GM23338 (cell line): ENCODE data around the gene HOXB6. TPM values are rescaled to one million over a fixed set of nuclear protein-coding genes. Genes with fewer than 3 reads are reported as not detected.

Source experiments
- ATAC-seq: fragments of 200-7000 bp; cut with Tn5 transposase; 3 replicates; pipeline ENCODE4 v1.9.1; 2020
- DNase-seq: peaks from one replicate; pipeline ENCODE4 v3.0.0-alpha.2; 2015; ENCODE audit warnings: low spot score
- H2AFZ ChIP-seq: fragments of 200-600 bp; sonication (generic); 2 replicates; pipeline ENCODE4 v1.8.0; 2016; ENCODE audit warnings: antibody characterized with exemption, mild to moderate bottlenecking, moderate library complexity
- H3F3A ChIP-seq: fragments of 200-600 bp; sonication (generic); replicated peaks from 2 replicates; pipeline ENCODE4 v1.8.0; 2017; ENCODE audit warnings: antibody characterized with exemption, mixed run types, low read depth
- H3K27ac ChIP-seq: fragments of 200-600 bp; sonication (generic); 2 replicates; pipeline ENCODE4 v1.6.1; 2016; ENCODE audit warnings: low read depth
- H3K27me3 ChIP-seq: fragments of 200-600 bp; sonication (generic); 2 replicates; pipeline ENCODE4 v1.8.0; 2016; ENCODE audit warnings: mild to moderate bottlenecking, mixed run types, moderate library complexity; ENCODE audit not compliant: insufficient read depth
- H3K36me3 ChIP-seq: fragments of 200-600 bp; sonication (generic); 2 replicates; pipeline ENCODE4 v1.8.0; 2016; ENCODE audit warnings: mild to moderate bottlenecking; ENCODE audit not compliant: insufficient read depth
- H3K4me1 ChIP-seq: fragments of 200-600 bp; sonication (generic); 2 replicates; pipeline ENCODE4 v1.8.0; 2016; ENCODE audit warnings: mild to moderate bottlenecking, moderate library complexity; ENCODE audit not compliant: insufficient read depth
- H3K4me2 ChIP-seq: fragments of 200-600 bp; sonication (generic); 2 replicates; pipeline ENCODE4 v1.7.1; 2017; ENCODE audit warnings: mixed run types
- H3K4me3 ChIP-seq: fragments of 200-600 bp; sonication (generic); 2 replicates; pipeline ENCODE4 v1.6.1; 2016; ENCODE audit warnings: mixed run types
- H3K79me2 ChIP-seq: fragments of 200-600 bp; sonication (generic); replicated peaks from 2 replicates; pipeline ENCODE4 v1.8.0; 2017; ENCODE audit warnings: mild to moderate bottlenecking; ENCODE audit not compliant: insufficient read depth
- H3K9me2 ChIP-seq: fragments of 200-600 bp; sonication (generic); 2 replicates; pipeline ENCODE4 v1.8.0; 2017; ENCODE audit not compliant: insufficient read depth
- H4K20me1 ChIP-seq: fragments of 200-600 bp; sonication (generic); replicated peaks from 2 replicates; pipeline ENCODE4 v1.8.0; 2017; ENCODE audit warnings: mild to moderate bottlenecking; ENCODE audit not compliant: insufficient read depth
- H3K27ac Mint-ChIP-seq: 2 replicates; pipeline ENCODE4 v1.8.0; 2020; ENCODE audit warnings: inconsistent platforms, mild to moderate bottlenecking, moderate library complexity, mixed read lengths
- H3K27me3 Mint-ChIP-seq: 3 replicates; pipeline ENCODE4 v1.8.0; 2022; ENCODE audit warnings: low read depth, mild to moderate bottlenecking, moderate library complexity, mixed read lengths, inconsistent platforms; ENCODE audit not compliant: insufficient read depth, poor library complexity
- H3K36me3 Mint-ChIP-seq: 3 replicates; pipeline ENCODE4 v1.8.0; 2021; ENCODE audit warnings: low read depth, mild to moderate bottlenecking, inconsistent platforms, moderate library complexity, mixed read lengths
- H3K4me1 Mint-ChIP-seq: 3 replicates; pipeline ENCODE4 v1.8.0; 2020; ENCODE audit warnings: mild to moderate bottlenecking, inconsistent platforms, mixed read lengths
- H3K4me3 Mint-ChIP-seq: 3 replicates; pipeline ENCODE4 v1.8.0; 2021; ENCODE audit warnings: moderate library complexity, mild to moderate bottlenecking, inconsistent platforms, mixed read lengths
- H3K9me3 Mint-ChIP-seq: 3 replicates; pipeline ENCODE4 v1.8.0; 2020; ENCODE audit warnings: moderate library complexity, mild to moderate bottlenecking, inconsistent platforms, mixed read lengths
- CREB1 ChIP-seq: fragments of 250-450 bp; sonication (Bioruptor Pico); IDR thresholded peaks from 2 replicates; pipeline ENCODE4 v1.5.0; 2020; ENCODE audit warnings: low read depth, mild to moderate bottlenecking, moderate library complexity
- EZH2 ChIP-seq: fragments of 200-600 bp; sonication (generic); IDR thresholded peaks from one replicate; pipeline ENCODE4 v1.8.0; 2017; ENCODE audit warnings: antibody characterized with exemption, mild to moderate bottlenecking, low read depth; ENCODE audit not compliant: unreplicated experiment
- EZH2phosphoT487 ChIP-seq: fragments of 200-600 bp; sonication (generic); IDR thresholded peaks from one replicate; pipeline ENCODE4 v1.8.1; 2018; ENCODE audit warnings: antibody characterized with exemption; ENCODE audit not compliant: unreplicated experiment
- JUNB ChIP-seq: IDR thresholded peaks from one replicate; pipeline ENCODE4 v1.6.1; 2016; ENCODE audit warnings: antibody characterized with exemption; ENCODE audit not compliant: unreplicated experiment
- STAT1 ChIP-seq: IDR thresholded peaks from one replicate; pipeline ENCODE4 v1.6.1; 2016; ENCODE audit warnings: antibody characterized with exemption; ENCODE audit not compliant: unreplicated experiment
- ZNF114 ChIP-seq: fragments of 250-450 bp; sonication (Bioruptor Pico); IDR thresholded peaks from 2 replicates; pipeline ENCODE4 v1.5.0; 2020; ENCODE audit warnings: mild to moderate bottlenecking, moderate library complexity
- ZNF331 ChIP-seq: fragments of 250-450 bp; sonication (Bioruptor Pico); IDR thresholded peaks from 2 replicates; pipeline ENCODE4 v1.5.0; 2020; ENCODE audit warnings: low read depth, mild to moderate bottlenecking, moderate library complexity
- polyA plus RNA-seq: library from polyadenylated mRNA; unstranded; fragments of >200 nt; fragmentation: Nextera tagmentation; extraction: Ambion mirVana; gene quantifications from 2 replicates; pipeline ENCODE4 v1.2.1, GENCODE V29; 2016
- total RNA-seq: library from RNA; depleted of rRNA; stranded (reverse); fragments of >200 nt; shearing (Covaris generic); gene quantifications from 2 replicates; pipeline ENCODE4 v1.2.3, GENCODE V29; 2014
- TF ChIP-seq, protein P1 (sequence below): fragments of 250-450 bp; sonication (Bioruptor Pico); IDR thresholded peaks from 2 replicates; pipeline ENCODE4 v1.5.0; 2020; ENCODE audit warnings: mild to moderate bottlenecking, moderate library complexity
- TF ChIP-seq, protein P2 (sequence below), 2 experiments: fragments of 200-600 bp in 1 of 2; sonication (generic) in 1 of 2; conservative IDR thresholded peaks; 2 replicates each; pipeline versions ENCODE4 v1.5.1 to v1.6.1; 2016 to 2017; ENCODE audit warnings: antibody characterized with exemption in 2 of 2, low read depth in 2 of 2, mild to moderate bottlenecking in 2 of 2, moderate library complexity in 1 of 2

HOXB6 gene
- total and polyA plus RNA-seq, 2 experiments from 2014 or later: not detected

DNA sequence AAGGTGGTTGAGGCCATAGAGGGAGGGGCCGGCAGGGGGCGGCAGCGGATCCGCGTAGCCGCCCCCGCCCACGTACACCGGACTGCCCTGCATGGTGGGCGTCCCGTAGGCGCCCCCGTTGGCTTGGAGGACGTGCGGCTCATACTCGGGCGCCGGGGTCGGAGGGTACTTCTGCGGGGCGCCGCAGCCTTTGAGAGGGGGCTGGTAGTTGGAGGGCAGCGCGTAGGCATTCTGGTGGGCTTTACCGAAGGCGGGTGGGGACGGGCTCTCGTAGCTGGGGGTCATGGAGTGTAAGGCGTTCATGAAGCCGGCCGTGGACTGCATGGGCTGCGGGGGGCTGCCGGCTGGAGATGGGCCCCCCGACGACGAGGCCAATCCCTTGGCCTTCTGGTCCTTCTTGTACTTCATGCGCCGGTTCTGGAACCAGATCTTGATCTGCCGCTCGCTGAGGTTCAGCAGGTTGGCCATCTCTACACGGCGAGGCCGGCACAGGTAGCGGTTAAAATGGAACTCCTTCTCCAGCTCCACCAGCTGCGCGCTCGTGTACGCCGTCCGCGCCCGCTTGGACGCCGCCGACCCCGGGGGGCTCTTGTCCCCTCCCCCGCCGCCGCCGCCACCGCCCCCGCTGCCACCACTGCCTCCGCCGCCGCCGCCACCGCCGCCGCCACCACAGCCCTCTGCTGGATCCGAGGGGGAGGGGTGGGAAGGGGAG, 54.1 kb downstream of the HOXB6 start:
- ATAC-seq (peak; percentile 5), DNase-seq (peak; percentile 64)
- peaks cover 21% of the 10 kb centered on the region for H4K20me1 ChIP-seq
- Mint-ChIP-seq H3K27me3 (peaks cover 99% of the 10 kb centered on the region), H3K4me3 (0 out of 3 replicates have a peak overlapping the region, but pooled peaks have one; percentile 36), H3K27ac (no peak overlapping the region), H3K9me3 (no peaks in the 10 kb centered on the region; the same call in 2 of the 3 replicates), H3K4me1 (peaks cover 60% of the 10 kb centered on the region), H3K36me3 (no peaks in the 10 kb centered on the region)
- H3K4me1 ChIP-seq: peaks cover 77% of the 10 kb centered on the region
- peaks cover 32% of the 10 kb centered on the region for H3F3A ChIP-seq
- peaks cover 100% of the 10 kb centered on the region for H3K27me3 ChIP-seq
- no peak overlapping the region for H2AFZ ChIP-seq
- no peak overlapping the region for H3K27ac ChIP-seq
- peak overlapping the region; percentile 67 for H3K4me2 ChIP-seq
- H3K79me2 ChIP-seq: no peaks in the 10 kb centered on the region
- peak; percentile 50 for TF ChIP-seq EZH2
- TF ChIP-seq ZNF114 (CRISPR knock-in tag): no peak
- TF ChIP-seq, protein P1, sequence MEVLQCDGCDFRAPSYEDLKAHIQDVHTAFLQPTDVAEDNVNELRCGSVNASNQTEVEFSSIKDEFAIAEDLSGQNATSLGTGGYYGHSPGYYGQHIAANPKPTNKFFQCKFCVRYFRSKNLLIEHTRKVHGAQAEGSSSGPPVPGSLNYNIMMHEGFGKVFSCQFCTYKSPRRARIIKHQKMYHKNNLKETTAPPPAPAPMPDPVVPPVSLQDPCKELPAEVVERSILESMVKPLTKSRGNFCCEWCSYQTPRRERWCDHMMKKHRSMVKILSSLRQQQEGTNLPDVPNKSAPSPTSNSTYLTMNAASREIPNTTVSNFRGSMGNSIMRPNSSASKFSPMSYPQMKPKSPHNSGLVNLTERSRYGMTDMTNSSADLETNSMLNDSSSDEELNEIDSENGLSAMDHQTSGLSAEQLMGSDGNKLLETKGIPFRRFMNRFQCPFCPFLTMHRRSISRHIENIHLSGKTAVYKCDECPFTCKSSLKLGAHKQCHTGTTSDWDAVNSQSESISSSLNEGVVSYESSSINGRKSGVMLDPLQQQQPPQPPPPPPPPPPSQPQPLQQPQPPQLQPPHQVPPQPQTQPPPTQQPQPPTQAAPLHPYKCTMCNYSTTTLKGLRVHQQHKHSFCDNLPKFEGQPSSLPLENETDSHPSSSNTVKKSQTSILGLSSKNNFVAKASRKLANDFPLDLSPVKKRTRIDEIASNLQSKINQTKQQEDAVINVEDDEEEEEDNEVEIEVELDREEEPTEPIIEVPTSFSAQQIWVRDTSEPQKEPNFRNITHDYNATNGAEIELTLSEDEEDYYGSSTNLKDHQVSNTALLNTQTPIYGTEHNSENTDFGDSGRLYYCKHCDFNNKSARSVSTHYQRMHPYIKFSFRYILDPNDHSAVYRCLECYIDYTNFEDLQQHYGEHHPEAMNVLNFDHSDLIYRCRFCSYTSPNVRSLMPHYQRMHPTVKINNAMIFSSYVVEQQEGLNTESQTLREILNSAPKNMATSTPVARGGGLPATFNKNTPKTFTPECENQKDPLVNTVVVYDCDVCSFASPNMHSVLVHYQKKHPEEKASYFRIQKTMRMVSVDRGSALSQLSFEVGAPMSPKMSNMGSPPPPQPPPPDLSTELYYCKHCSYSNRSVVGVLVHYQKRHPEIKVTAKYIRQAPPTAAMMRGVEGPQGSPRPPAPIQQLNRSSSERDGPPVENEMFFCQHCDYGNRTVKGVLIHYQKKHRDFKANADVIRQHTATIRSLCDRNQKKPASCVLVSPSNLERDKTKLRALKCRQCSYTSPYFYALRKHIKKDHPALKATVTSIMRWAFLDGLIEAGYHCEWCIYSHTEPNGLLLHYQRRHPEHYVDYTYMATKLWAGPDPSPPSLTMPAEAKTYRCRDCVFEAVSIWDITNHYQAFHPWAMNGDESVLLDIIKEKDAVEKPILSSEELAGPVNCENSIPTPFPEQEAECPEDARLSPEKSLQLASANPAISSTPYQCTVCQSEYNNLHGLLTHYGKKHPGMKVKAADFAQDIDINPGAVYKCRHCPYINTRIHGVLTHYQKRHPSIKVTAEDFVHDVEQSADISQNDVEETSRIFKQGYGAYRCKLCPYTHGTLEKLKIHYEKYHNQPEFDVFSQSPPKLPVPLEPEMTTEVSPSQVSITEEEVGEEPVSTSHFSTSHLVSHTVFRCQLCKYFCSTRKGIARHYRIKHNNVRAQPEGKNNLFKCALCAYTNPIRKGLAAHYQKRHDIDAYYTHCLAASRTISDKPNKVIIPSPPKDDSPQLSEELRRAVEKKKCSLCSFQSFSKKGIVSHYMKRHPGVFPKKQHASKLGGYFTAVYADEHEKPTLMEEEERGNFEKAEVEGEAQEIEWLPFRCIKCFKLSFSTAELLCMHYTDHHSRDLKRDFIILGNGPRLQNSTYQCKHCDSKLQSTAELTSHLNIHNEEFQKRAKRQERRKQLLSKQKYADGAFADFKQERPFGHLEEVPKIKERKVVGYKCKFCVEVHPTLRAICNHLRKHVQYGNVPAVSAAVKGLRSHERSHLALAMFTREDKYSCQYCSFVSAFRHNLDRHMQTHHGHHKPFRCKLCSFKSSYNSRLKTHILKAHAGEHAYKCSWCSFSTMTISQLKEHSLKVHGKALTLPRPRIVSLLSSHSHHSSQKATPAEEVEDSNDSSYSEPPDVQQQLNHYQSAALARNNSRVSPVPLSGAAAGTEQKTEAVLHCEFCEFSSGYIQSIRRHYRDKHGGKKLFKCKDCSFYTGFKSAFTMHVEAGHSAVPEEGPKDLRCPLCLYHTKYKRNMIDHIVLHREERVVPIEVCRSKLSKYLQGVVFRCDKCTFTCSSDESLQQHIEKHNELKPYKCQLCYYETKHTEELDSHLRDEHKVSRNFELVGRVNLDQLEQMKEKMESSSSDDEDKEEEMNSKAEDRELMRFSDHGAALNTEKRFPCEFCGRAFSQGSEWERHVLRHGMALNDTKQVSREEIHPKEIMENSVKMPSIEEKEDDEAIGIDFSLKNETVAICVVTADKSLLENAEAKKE (CRISPR knock-in tag): no peak
- TF ChIP-seq JUNB: no peak
- no peak for TF ChIP-seq EZH2phosphoT487
- TF ChIP-seq CREB1 (CRISPR knock-in tag): no peak
- TF ChIP-seq STAT1: no peak
- TF ChIP-seq, protein P2, sequence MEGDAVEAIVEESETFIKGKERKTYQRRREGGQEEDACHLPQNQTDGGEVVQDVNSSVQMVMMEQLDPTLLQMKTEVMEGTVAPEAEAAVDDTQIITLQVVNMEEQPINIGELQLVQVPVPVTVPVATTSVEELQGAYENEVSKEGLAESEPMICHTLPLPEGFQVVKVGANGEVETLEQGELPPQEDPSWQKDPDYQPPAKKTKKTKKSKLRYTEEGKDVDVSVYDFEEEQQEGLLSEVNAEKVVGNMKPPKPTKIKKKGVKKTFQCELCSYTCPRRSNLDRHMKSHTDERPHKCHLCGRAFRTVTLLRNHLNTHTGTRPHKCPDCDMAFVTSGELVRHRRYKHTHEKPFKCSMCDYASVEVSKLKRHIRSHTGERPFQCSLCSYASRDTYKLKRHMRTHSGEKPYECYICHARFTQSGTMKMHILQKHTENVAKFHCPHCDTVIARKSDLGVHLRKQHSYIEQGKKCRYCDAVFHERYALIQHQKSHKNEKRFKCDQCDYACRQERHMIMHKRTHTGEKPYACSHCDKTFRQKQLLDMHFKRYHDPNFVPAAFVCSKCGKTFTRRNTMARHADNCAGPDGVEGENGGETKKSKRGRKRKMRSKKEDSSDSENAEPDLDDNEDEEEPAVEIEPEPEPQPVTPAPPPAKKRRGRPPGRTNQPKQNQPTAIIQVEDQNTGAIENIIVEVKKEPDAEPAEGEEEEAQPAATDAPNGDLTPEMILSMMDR (conservative IDR thresholded peaks at IDR 0.05; ENCODE audit: low read depth in 2 of 2): peak; percentile 6 to 54; a peak in 3 of 4 replicates
- no peak for TF ChIP-seq ZNF331
- H3K4me3 ChIP-seq: peak overlapping the region; percentile 43
- no peaks in the 10 kb centered on the region for H3K9me2 ChIP-seq
- H3K36me3 ChIP-seq: no peaks in the 10 kb centered on the region
